SKM-1 (cell line): Measurements from ENCODE around the gene BFSP2.
A peak's percentile ranks its signal among the peaks of the same experiment; 100 is the strongest.

Source experiments
- DNase-seq: peaks from one replicate; lab custom pipeline; 2025; ENCODE audit not compliant: unreplicated experiment; lab: John Stamatoyannopoulos, UW

Gene BFSP2

GRCh38 chr3:133383175-133383574, 16.7 kb upstream of the BFSP2 start:
- DNase-seq = no peak

- DNase-seq = no peak
These were observed 16.1 kb upstream of the BFSP2 start for GRCh38 chr3:133383741-133384140.

GRCh38 chr3:133384331-133385027, 15.4 kb upstream of the BFSP2 start:
- DNase-seq = peak; percentile 17

- no peak for DNase-seq
These were observed 13.0 kb upstream of the BFSP2 start for GRCh38 chr3:133386876-133387275.

- no peak for DNase-seq
These were observed 12.5 kb upstream of the BFSP2 start for GRCh38 chr3:133387341-133387740.

GRCh38 chr3:133388696-133389395, 11.0 kb upstream of the BFSP2 start:
- no peak for DNase-seq

GRCh38 chr3:133390715-133391114, 9.1 kb upstream of the BFSP2 start:
- DNase-seq = no peak

- no peak for DNase-seq
These were observed 6.7 kb upstream of the BFSP2 start for GRCh38 chr3:133393204-133393603.

- no peak for DNase-seq
These were observed 6.0 kb upstream of the BFSP2 start for GRCh38 chr3:133393691-133394474.

- no peak for DNase-seq
These were observed 5.1 kb upstream of the BFSP2 start for GRCh38 chr3:133394561-133395311.

GRCh38 chr3:133396906-133397305, 3.0 kb upstream of the BFSP2 start:
- DNase-seq = no peak

GRCh38 chr3:133401374-133402135, 1.7 kb downstream of the BFSP2 start:
- no peak for DNase-seq

GRCh38 chr3:133404920-133405319, 5.1 kb downstream of the BFSP2 start:
- DNase-seq = no peak

- no peak for DNase-seq
These were observed 8.5 kb downstream of the BFSP2 start for GRCh38 chr3:133408366-133408765.

- DNase-seq = no peak
These were observed 9.1 kb downstream of the BFSP2 start for GRCh38 chr3:133408961-133409360.

GRCh38 chr3:133410191-133410892, 10.5 kb downstream of the BFSP2 start:
- DNase-seq = no peak

- DNase-seq = no peak
These were observed 12.6 kb downstream of the BFSP2 start for GRCh38 chr3:133412183-133413132.

GRCh38 chr3:133413161-133414020, 13.5 kb downstream of the BFSP2 start:
- no peak for DNase-seq
